NT2/D1 (cell line): Measurements from ENCODE around the gene RHOXF2B.
"Not testable (repeated sequence)": the region's sequence is repeated elsewhere in the genome, so short reads cannot be mapped to it uniquely, and the experiment has no call there.

ENCODE experiments used
- SUZ12 ChIP-seq: IDR thresholded peaks from 2 replicates; pipeline ENCODE4 v1.6.1; 2011; ENCODE audit not compliant: insufficient read length, insufficient read depth; ENCODE audit errors: extremely low read depth
- YY1 ChIP-seq: IDR thresholded peaks from 2 replicates; pipeline ENCODE4 v1.6.1; 2011; ENCODE audit not compliant: insufficient read length, insufficient read depth

GRCh38 chrX:120035522-120036309, 41.8 kb downstream of the RHOXF2B start:
- not testable (repeated sequence) for TF ChIP-seq YY1, SUZ12
